MG63 (cell line): ENCODE measurements around the gene HS3ST4. TPM values are rescaled to one million over a fixed set of nuclear protein-coding genes. Genes with fewer than 3 reads are reported as not detected.

Experiments used
- DNase-seq: peaks from one replicate; pipeline ENCODE4 v3.0.0-alpha.2; 2020
- H3K27me3 ChIP-seq: fragments of 250-450 bp; sonication (Bioruptor Pico); 2 replicates; pipeline ENCODE4 v1.5.1; 2020; ENCODE audit warnings: mild to moderate bottlenecking, moderate library complexity
- H3K36me3 ChIP-seq: fragments of 250-450 bp; sonication (Bioruptor Pico); 2 replicates; pipeline ENCODE4 v1.5.1; 2020; ENCODE audit warnings: mild to moderate bottlenecking, moderate library complexity
- H3K4me3 ChIP-seq: fragments of 250-450 bp; sonication (Bioruptor Pico); 2 replicates; pipeline ENCODE4 v1.5.1; 2020; ENCODE audit warnings: mild to moderate bottlenecking, moderate library complexity
- H3K9me3 ChIP-seq: fragments of 250-450 bp; sonication (Bioruptor Pico); 2 replicates; pipeline ENCODE4 v1.5.1; 2020; ENCODE audit warnings: mild to moderate bottlenecking, moderate library complexity
- total RNA-seq: library from RNA; depleted of rRNA; stranded (reverse); fragments of >200 nt; shearing (Covaris generic); gene quantifications from 2 replicates; pipeline ENCODE4 v1.2.3, GENCODE V29; 2014; ENCODE audit warnings: low replicate concordance

The HS3ST4 gene
- total RNA-seq, 1 experiment from 2014 or later = 0.23 TPM

- no peaks in the 10 kb centered on the region for H3K9me3 ChIP-seq
- no peaks in the 10 kb centered on the region for H3K27me3 ChIP-seq
- no peaks in the 10 kb centered on the region for H3K36me3 ChIP-seq
- no peak overlapping the region for H3K4me3 ChIP-seq
- DNase-seq = no peak
These were observed 204.7 kb downstream of the HS3ST4 start for GRCh38 chr16:25896411-25896810.

DNA sequence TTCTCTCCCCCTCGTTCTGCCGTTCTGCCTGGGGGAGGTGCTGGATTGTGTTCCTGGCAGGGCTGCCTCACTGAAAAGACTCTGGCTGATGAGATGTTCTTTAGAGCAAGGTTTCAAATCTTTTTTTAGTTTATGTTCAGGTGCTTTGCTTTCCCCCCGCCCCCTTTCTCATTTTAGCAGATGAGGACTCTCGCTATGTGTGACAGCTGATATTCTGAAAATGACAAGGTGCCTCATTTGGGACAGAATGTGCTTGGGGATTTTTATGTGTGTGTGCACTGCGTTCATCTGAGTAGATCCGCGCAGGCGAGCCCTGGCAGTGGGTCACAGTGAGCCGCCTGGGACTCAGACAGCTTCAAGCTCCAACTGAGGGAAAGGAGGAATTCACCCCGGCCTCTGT, 205.9 kb downstream of the HS3ST4 start:
- H3K4me3 ChIP-seq = no peak overlapping the region
- no peaks in the 10 kb centered on the region for H3K36me3 ChIP-seq
- DNase-seq = no peak
- no peaks in the 10 kb centered on the region for H3K27me3 ChIP-seq
- no peaks in the 10 kb centered on the region for H3K9me3 ChIP-seq

- H3K27me3 ChIP-seq = no peaks in the 10 kb centered on the region
- H3K4me3 ChIP-seq = no peak overlapping the region
- DNase-seq = no peak
- H3K36me3 ChIP-seq = no peaks in the 10 kb centered on the region
- H3K9me3 ChIP-seq = no peaks in the 10 kb centered on the region
These were observed 214.1 kb downstream of the HS3ST4 start for GRCh38 chr16:25905810-25906209.

DNA sequence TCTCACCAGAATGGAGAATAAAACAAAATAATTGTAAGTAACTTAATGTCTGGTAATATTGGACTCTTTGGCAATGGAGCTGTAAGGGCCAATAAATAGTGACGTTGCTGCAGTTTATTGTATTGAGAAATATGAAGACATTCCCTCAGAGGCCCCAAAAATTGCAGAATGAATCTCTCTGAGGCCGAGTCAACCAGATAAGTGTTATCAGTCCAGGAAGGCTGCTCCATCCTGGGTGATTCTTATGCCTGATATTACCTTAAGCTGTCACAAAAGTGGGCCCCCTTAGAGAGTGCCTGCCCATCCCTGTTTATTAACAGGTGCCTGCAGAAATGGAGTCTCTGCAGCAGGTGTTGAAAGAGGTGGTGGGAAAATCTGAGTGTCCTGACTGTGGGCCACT, 219.2 kb downstream of the HS3ST4 start:
- no peak for DNase-seq
- Histone ChIP-seq H3K36me3 (no peaks in the 10 kb centered on the region), H3K27me3 (no peaks in the 10 kb centered on the region), H3K4me3 (no peak overlapping the region), H3K9me3 (no peaks in the 10 kb centered on the region)

- DNase-seq = no peak
- Histone ChIP-seq H3K36me3 (no peaks in the 10 kb centered on the region), H3K27me3 (no peaks in the 10 kb centered on the region), H3K4me3 (no peak overlapping the region), H3K9me3 (no peaks in the 10 kb centered on the region)
These were observed 220.6 kb downstream of the HS3ST4 start for GRCh38 chr16:25912321-25912720.

GRCh38 chr16:25914357-25914962, 222.7 kb downstream of the HS3ST4 start:
- Histone ChIP-seq H3K9me3 (no peaks in the 10 kb centered on the region), H3K4me3 (no peak overlapping the region), H3K27me3 (no peaks in the 10 kb centered on the region), H3K36me3 (no peaks in the 10 kb centered on the region)
- no peak for DNase-seq

DNA sequence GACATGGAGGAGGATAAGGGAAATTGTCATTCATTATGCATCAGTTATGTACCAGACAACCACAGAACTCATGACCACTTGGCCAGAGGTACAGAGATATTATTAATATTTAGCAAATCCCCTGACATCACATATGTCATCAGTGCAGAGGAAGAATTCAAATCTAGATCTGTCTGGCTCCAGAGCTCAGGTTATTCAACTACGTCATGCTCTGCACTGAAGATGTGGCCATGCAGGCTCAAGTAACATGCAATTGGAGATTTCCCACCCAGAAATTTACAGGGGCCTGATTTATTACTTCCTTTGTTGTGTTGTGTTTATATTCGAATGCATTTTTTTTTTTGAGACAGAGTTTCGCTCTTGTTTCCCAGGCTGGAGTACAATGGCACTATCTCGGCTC, 224.3 kb downstream of the HS3ST4 start:
- Histone ChIP-seq H3K9me3 (no peaks in the 10 kb centered on the region), H3K4me3 (no peak overlapping the region), H3K36me3 (no peaks in the 10 kb centered on the region), H3K27me3 (no peaks in the 10 kb centered on the region)
- DNase-seq = no peak

GRCh38 chr16:25922438-25922837, 230.7 kb downstream of the HS3ST4 start:
- Histone ChIP-seq H3K36me3 (no peaks in the 10 kb centered on the region), H3K9me3 (no peaks in the 10 kb centered on the region), H3K4me3 (no peak overlapping the region), H3K27me3 (no peaks in the 10 kb centered on the region)
- no peak for DNase-seq

GRCh38 chr16:25925421-25925820, 233.7 kb downstream of the HS3ST4 start:
- Histone ChIP-seq H3K4me3 (no peak overlapping the region), H3K36me3 (no peaks in the 10 kb centered on the region), H3K27me3 (no peaks in the 10 kb centered on the region), H3K9me3 (no peaks in the 10 kb centered on the region)
- DNase-seq = no peak

- DNase-seq = no peak
- Histone ChIP-seq H3K36me3 (no peaks in the 10 kb centered on the region), H3K9me3 (no peaks in the 10 kb centered on the region), H3K4me3 (no peak overlapping the region), H3K27me3 (no peaks in the 10 kb centered on the region; the same call in 1 of the 2 replicates)
These were observed 239.8 kb downstream of the HS3ST4 start for GRCh38 chr16:25931473-25932035.

DNA sequence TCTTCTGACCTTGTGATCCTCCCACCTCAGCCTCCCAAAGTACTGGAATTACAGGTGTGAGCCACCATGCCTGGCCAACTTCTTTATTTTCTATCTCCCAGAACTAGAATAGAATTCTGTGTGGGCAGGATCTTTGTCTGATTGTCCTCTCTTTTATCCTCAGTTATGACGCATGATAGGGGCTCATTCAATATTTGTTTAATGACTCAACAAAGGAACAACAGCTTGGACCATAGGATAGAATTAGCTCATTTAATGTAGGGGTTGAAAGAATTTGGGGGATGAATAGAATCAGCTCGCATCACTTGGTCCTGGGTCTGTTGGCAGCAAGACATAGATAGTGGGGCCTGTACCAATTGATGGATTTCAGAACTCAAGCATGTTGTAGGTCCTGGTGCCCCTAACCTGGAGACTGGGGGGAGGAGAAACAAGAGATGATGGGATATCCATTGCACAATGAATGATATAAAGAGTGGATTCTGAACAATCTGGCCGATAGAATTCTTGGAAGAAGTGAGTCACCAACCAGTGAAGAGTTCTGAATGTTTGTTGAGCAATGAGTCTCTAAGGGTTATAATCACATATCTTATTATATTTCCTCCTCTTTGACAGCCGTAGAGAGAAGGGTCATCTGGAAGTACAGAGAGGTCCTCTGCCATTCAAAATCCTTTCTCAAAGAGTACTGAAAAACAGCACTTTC, 250.2 kb downstream of the HS3ST4 start:
- DNase-seq = no peak
- Histone ChIP-seq H3K36me3 (no peaks in the 10 kb centered on the region), H3K27me3 (no peaks in the 10 kb centered on the region), H3K9me3 (no peaks in the 10 kb centered on the region), H3K4me3 (no peak overlapping the region)

DNA sequence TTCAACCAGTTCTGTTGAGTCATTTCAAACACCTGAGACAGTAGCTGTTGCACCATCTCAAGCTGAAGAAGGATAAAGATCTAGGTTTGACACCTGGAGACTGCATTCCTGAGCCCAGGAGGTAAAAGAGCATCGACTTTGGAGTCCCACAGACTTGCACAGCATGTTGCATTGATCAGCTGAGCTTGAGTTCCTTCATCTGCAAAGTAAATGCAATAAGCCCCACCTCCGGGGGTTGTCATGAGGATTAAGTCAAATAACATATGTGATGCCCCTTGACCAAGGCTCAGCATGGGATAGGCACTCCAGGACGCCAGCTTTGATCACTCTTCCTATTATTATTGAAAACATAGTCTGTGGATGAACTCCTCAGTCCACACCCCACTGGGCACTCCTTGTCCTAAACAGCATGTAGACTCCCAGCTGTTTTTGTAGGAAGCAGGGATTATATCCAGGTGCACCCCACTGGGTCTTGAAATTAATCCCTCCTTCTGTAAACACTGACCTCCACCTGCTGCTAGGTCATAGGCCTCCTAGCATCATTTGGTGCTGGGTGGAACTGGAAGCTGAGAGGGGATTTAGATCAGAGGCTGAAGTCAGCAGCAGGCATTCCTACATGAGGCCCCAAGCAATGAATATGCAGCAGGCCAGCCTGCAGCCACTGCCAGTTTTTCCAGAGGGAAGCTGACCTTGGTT, 259.0 kb downstream of the HS3ST4 start:
- no peaks in the 10 kb centered on the region for H3K9me3 ChIP-seq
- H3K4me3 ChIP-seq = no peak overlapping the region
- no peak for DNase-seq
- no peaks in the 10 kb centered on the region for H3K36me3 ChIP-seq
- no peaks in the 10 kb centered on the region for H3K27me3 ChIP-seq

DNA sequence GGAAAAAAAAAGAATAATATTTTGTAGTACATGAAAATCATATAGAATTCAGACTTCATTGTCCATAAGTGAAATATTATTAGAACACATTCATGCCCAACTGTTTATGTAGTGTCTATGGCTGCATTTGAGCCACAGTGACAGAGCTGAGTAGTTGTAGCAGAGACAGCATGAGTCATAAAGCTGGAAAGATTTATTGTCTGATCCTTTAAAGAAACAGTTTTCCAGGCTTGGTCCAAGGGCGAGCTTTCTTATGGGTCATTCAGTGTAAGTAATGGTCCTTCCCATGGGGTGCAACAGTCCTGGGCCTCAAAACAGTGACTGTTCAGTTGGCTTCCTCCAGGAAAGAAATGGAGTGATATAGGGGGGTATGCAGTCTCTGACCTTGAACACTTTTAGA, 260.2 kb downstream of the HS3ST4 start:
- Histone ChIP-seq H3K4me3 (no peak overlapping the region), H3K9me3 (no peaks in the 10 kb centered on the region), H3K27me3 (no peaks in the 10 kb centered on the region), H3K36me3 (no peaks in the 10 kb centered on the region)
- DNase-seq = no peak

GRCh38 chr16:25952983-25953382, 261.2 kb downstream of the HS3ST4 start:
- H3K9me3 ChIP-seq = no peaks in the 10 kb centered on the region
- no peaks in the 10 kb centered on the region for H3K36me3 ChIP-seq
- no peak overlapping the region for H3K4me3 ChIP-seq
- DNase-seq = no peak
- no peaks in the 10 kb centered on the region for H3K27me3 ChIP-seq

- Histone ChIP-seq H3K36me3 (no peaks in the 10 kb centered on the region), H3K4me3 (no peak overlapping the region), H3K27me3 (no peaks in the 10 kb centered on the region), H3K9me3 (no peaks in the 10 kb centered on the region)
- DNase-seq = no peak
These were observed 265.9 kb downstream of the HS3ST4 start for GRCh38 chr16:25957707-25958106.

DNA sequence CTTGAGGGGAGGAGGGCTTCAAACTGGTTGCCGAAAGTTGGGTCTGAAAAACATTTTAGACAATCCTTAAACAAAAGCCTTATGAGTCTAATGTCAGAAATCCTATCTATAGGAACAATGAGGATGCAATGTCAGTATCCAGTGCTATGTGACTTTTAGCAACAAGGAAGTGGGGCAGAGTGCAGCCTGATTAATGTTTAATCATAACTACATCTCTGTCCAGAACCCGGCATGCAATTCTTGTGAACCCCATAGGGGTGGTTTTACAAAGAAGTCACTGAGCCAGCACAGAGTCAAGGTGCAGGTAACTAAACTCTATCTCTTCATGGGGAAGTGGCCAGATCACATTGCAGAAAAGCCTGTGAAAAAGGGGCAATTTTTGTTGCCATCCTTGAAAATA, 267.5 kb downstream of the HS3ST4 start:
- H3K4me3 ChIP-seq = no peak overlapping the region
- no peaks in the 10 kb centered on the region for H3K9me3 ChIP-seq
- no peak for DNase-seq
- H3K36me3 ChIP-seq = no peaks in the 10 kb centered on the region
- no peaks in the 10 kb centered on the region for H3K27me3 ChIP-seq

DNA sequence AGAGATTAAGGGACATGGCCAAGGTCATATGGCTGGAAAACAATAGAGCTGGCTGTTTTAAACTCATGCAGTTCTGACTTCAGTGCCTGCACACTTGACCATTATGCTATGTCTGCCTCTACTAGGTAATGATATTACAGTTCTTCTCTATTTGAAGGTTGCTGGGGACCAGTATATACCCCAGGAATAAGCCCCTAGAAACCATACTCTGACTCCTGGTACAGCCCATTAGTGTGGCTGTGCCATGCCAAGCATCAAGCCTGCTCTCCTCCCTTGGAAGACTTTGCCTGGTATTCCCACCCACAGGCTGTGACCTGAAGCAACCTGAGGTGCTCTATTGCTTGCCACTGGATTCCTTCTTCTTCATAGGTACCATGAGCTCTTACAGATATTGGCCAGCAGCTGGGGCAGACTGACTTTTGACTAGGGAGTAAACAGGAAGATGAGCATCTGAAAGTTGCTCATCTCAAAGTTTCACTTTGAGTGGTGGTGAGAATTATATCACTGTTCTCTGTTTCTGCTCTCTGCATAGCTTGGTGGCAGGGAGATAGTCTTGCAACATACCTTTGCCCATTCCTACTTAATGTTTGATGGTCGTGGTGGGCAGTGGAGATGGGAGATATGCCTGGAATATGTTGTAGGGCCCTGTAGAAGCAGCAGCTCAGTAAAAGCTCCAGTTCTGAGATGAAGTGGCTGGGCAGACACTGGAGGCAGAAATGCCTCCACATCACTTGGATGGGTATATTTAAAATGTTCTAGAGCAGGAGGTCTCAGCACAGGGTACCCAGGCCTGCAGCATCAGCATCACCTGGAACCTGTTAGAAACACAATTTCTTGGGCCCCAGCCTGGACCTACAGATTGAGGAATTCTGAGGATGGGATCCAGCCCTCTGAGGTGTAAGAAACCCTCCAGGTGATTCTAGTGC, 274.7 kb downstream of the HS3ST4 start:
- DNase-seq = no peak
- H3K4me3 ChIP-seq = no peak overlapping the region

More for the DNA sequence above, 274.7 kb downstream of the HS3ST4 start:
- Histone ChIP-seq H3K36me3 (no peaks in the 10 kb centered on the region), H3K27me3 (no peaks in the 10 kb centered on the region), H3K9me3 (no peaks in the 10 kb centered on the region)
